Measurements from ENCODE around the gene PANK2. TPM values are rescaled to one million over a fixed set of nuclear protein-coding genes. Genes with fewer than 3 reads are reported as not detected.
A peak's percentile ranks its signal among the peaks of the same experiment; 100 is the strongest.
"Not testable (repeated sequence)": the region's sequence is repeated elsewhere in the genome, so short reads cannot be mapped to it uniquely, and the experiment has no call there.

Gene PANK2
- total RNA-seq, 1 donor from 2014 or later, result 55.3 TPM

DNA sequence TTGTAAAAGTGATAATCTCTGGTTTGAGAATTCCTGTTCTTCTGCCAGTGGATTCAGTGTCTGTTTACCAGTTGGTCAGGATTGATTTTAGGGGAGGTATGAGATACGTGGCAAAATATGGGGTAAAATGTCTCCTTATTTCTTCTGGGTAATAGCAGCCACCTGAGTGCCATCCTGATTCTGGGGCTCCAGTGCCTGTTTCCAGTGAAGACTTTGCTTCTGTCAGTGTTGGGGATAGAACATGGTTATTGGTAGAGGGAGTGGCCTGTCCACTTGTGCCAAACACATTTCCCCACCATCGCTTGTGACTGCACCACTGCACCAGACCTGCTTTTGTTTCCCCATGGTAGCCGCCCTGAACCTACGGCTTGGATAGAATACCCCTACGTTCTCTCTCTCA lies 15.7 kb downstream of the PANK2 start:
- TF ChIP-seq, protein P1, sequence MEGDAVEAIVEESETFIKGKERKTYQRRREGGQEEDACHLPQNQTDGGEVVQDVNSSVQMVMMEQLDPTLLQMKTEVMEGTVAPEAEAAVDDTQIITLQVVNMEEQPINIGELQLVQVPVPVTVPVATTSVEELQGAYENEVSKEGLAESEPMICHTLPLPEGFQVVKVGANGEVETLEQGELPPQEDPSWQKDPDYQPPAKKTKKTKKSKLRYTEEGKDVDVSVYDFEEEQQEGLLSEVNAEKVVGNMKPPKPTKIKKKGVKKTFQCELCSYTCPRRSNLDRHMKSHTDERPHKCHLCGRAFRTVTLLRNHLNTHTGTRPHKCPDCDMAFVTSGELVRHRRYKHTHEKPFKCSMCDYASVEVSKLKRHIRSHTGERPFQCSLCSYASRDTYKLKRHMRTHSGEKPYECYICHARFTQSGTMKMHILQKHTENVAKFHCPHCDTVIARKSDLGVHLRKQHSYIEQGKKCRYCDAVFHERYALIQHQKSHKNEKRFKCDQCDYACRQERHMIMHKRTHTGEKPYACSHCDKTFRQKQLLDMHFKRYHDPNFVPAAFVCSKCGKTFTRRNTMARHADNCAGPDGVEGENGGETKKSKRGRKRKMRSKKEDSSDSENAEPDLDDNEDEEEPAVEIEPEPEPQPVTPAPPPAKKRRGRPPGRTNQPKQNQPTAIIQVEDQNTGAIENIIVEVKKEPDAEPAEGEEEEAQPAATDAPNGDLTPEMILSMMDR (conservative IDR thresholded peaks at IDR 0.05), result no peak
- no peaks in the 10 kb centered on the region for H3K9me3 Mint-ChIP-seq
- H3K4me1 Mint-ChIP-seq (ENCODE audit: unreplicated experiment), result peaks cover 30% of the 10 kb centered on the region
- no peak for DNase-seq (ENCODE audit: extremely low spot score, unreplicated experiment)
- no peaks in the 10 kb centered on the region for H3K27me3 Mint-ChIP-seq
- peaks cover 12% of the 10 kb centered on the region for H3K36me3 Mint-ChIP-seq
- H3K27ac Mint-ChIP-seq, result no peak overlapping the region
- H3K4me3 Mint-ChIP-seq, result peak overlapping the region; percentile 28

DNA sequence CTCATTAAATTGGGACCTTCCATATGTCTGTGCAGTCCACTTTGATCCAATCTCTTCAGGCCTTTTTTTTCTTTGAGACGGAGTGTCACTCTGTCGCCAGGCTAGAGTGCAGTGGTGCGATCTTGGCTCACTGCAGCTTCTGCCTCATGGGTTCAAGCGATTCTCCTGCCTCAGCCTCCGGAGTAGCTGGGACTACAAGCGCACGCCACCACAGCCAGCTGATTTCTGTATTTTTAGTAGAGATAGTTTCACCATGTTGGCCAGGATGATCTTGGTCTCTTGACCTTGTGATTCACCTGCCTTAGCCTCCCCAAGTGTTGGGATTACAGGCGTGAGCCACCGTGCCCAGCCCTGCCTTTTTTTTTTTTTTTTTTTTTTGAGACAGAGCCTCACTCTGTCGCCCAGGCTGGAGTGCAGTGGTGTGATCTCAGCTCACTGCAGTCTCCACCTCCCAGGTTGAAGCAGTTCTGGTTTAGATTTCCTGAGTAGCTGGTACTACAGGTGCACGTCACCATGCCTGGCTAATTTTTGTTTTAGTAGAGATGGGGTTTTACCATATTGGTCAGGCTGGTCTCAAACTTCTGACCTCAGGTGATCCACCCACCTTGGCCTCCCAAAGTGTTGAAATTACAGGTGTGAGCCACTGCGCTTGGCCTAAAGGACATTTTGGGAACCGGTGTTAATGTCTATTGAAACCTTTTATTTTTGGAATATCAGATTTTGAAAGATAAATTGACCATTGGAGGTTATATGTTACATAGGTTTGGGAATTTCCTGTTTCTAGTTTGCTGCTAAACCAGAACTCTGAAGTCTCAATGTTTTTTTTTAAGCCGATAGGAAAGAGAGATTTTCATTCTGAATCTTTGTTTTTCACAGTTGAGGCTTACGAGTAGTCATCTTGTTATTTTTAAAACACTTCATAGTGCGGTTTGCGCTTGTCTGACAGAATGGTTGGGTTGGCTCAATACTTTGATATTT lies 17.8 kb downstream of the PANK2 start:
- Mint-ChIP-seq H3K4me1 (ENCODE audit: unreplicated experiment) (peaks cover 15% of the 10 kb centered on the region), H3K36me3 (peaks cover 25% of the 10 kb centered on the region)
- not testable (repeated sequence) for DNase-seq (ENCODE audit: extremely low spot score, unreplicated experiment); H3K4me3 Mint-ChIP-seq; H3K9me3 Mint-ChIP-seq; H3K27me3 Mint-ChIP-seq; H3K27ac Mint-ChIP-seq

GRCh38 chr20:3908667-3909066 lies 19.5 kb downstream of the PANK2 start:
- H3K4me3 Mint-ChIP-seq, result no peak overlapping the region
- DNase-seq (ENCODE audit: extremely low spot score, unreplicated experiment), result no peak
- peaks cover 37% of the 10 kb centered on the region for H3K36me3 Mint-ChIP-seq
- TF ChIP-seq, protein P1 (conservative IDR thresholded peaks at IDR 0.05), result no peak
- no peaks in the 10 kb centered on the region for H3K27me3 Mint-ChIP-seq
- no peaks in the 10 kb centered on the region for H3K9me3 Mint-ChIP-seq
- no peak overlapping the region for H3K27ac Mint-ChIP-seq
- H3K4me1 Mint-ChIP-seq (ENCODE audit: unreplicated experiment), result peaks cover 11% of the 10 kb centered on the region

- peaks cover 6% of the 10 kb centered on the region for H3K4me1 Mint-ChIP-seq (ENCODE audit: unreplicated experiment)
- peaks cover 46% of the 10 kb centered on the region for H3K36me3 Mint-ChIP-seq
- no peak overlapping the region for H3K4me3 Mint-ChIP-seq
- TF ChIP-seq, protein P1 (conservative IDR thresholded peaks at IDR 0.05), result no peak
- no peaks in the 10 kb centered on the region for H3K27me3 Mint-ChIP-seq
- DNase-seq (ENCODE audit: extremely low spot score, unreplicated experiment), result no peak
- peak overlapping the region; percentile 68 for H3K27ac Mint-ChIP-seq
- no peaks in the 10 kb centered on the region for H3K9me3 Mint-ChIP-seq
Measured at GRCh38 chr20:3909952-3910366, 20.8 kb downstream of the PANK2 start.

DNA sequence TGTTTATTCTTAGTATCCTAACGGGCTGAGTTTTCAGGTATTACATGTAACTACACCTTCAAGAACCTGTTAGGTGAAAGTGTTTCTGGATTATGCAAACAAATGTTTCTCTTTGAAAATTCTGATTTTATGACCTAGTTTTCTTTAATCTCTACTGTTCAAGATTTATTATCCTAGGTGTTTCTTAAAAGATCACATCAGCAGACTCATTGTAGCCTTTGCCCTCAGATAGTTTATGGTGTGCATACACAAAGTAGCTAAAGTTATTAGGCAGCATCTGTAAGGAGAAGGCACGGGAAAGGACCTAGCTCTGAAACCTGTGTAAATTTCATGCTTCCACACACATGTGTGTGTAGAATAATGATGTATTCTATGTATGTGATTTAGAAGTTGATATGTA lies 21.7 kb downstream of the PANK2 start:
- TF ChIP-seq, protein P1 (conservative IDR thresholded peaks at IDR 0.05), result no peak
- Mint-ChIP-seq H3K27me3 (no peaks in the 10 kb centered on the region), H3K36me3 (peaks cover 55% of the 10 kb centered on the region), H3K4me3 (no peak overlapping the region), H3K4me1 (ENCODE audit: unreplicated experiment) (peaks cover 4% of the 10 kb centered on the region), H3K9me3 (no peaks in the 10 kb centered on the region), H3K27ac (peak overlapping the region; percentile 68)
- no peak for DNase-seq (ENCODE audit: extremely low spot score, unreplicated experiment)

DNA sequence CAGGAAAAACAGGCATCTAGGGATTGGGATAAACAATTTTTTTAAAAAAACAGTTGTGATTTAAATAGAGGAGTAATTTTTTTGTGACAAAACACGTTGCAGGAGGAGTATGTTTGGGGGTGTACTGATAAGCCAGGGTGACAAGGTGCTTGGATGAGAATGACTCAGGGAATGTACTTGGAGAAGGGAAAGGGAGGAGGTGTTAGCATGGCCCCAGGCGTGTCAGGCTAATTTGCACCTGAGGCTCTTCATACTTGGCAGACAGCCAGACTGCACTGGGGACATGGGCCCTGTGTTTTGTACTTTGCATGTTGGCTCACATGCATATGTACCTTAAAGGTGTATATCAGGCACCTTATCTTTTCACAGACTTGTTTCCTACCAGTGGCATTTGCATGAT lies 22.8 kb downstream of the PANK2 start:
- peaks cover 56% of the 10 kb centered on the region for H3K36me3 Mint-ChIP-seq
- H3K4me1 Mint-ChIP-seq (ENCODE audit: unreplicated experiment), result peaks cover 4% of the 10 kb centered on the region
- H3K4me3 Mint-ChIP-seq, result no peak overlapping the region
- TF ChIP-seq, protein P1 (conservative IDR thresholded peaks at IDR 0.05), result no peak
- H3K27ac Mint-ChIP-seq, result peak overlapping the region; percentile 48
- no peak for DNase-seq (ENCODE audit: extremely low spot score, unreplicated experiment)
- H3K9me3 Mint-ChIP-seq, result no peaks in the 10 kb centered on the region
- H3K27me3 Mint-ChIP-seq, result no peaks in the 10 kb centered on the region

All from type B pancreatic cell (in vitro differentiated cells).